Mucosa of rectum (tissue), 2 donors: Measurements from ENCODE around the gene AIRE.

ENCODE experiments used
- H3K27ac ChIP-seq, 2 donors: one replicate each; pipeline ENCODE4 v1.7.0; 2013; ENCODE audit warnings: inconsistent platforms in 2 of 2, low read depth in 2 of 2, low read length in 2 of 2
- H3K27me3 ChIP-seq, 2 donors: one replicate each; pipeline ENCODE4 v1.7.0; 2013; ENCODE audit warnings: low read length in 2 of 2; ENCODE audit not compliant: control insufficient read depth in 2 of 2, insufficient read depth in 2 of 2
- H3K36me3 ChIP-seq, 2 donors: one replicate each; pipeline ENCODE4 v1.7.0; 2013; ENCODE audit warnings: low read length in 2 of 2; ENCODE audit not compliant: control insufficient read depth in 2 of 2, insufficient read depth in 2 of 2
- H3K4me1 ChIP-seq, 2 donors: one replicate each; pipeline ENCODE4 v1.7.0; 2013; ENCODE audit warnings: low read length in 2 of 2, mild to moderate bottlenecking in 1 of 2; ENCODE audit not compliant: control insufficient read depth in 2 of 2, insufficient read depth in 2 of 2
- H3K4me3 ChIP-seq, 2 donors: one replicate each; pipeline ENCODE4 v1.7.0; 2013; ENCODE audit warnings: low read length in 2 of 2
- H3K9ac ChIP-seq, 2 donors: one replicate each; pipeline ENCODE4 v1.7.0; 2013; ENCODE audit warnings: low read length in 2 of 2, low read depth in 1 of 2, mild to moderate bottlenecking in 1 of 2
- H3K9me3 ChIP-seq, 2 donors: one replicate each; pipeline ENCODE4 v1.7.0; 2013; ENCODE audit warnings: low read length in 2 of 2; ENCODE audit not compliant: control insufficient read depth in 2 of 2
- donor health status: healthy.
- donor health status: Normal muscosa, but diverticular disease.

Gene AIRE

GRCh38 chr21:44317241-44317782 is 31.6 kb downstream of the AIRE start:
- Histone ChIP-seq H3K27ac (no peak overlapping the region), H3K4me3 (no peak overlapping the region), H3K36me3 (peaks cover 47 to 56% of the 10 kb centered on the region in 2 donors), H3K9me3 (no peaks in the 10 kb centered on the region), H3K27me3 (no peaks in the 10 kb centered on the region), H3K9ac (no peak overlapping the region), H3K4me1 (no peaks in the 10 kb centered on the region)

- Histone ChIP-seq H3K27me3 (no peaks in the 10 kb centered on the region), H3K4me3 (no peak overlapping the region), H3K9me3 (no peaks in the 10 kb centered on the region), H3K27ac (no peak overlapping the region), H3K4me1 (no peaks in the 10 kb centered on the region), H3K9ac (no peak overlapping the region), H3K36me3 (peaks cover 47 to 53% of the 10 kb centered on the region in 2 donors)
Observed at GRCh38 chr21:44317871-44318270, 32.2 kb downstream of the AIRE start.

GRCh38 chr21:44318489-44319285 is 33.0 kb downstream of the AIRE start:
- no peaks in the 10 kb centered on the region for H3K4me1 ChIP-seq
- no peaks in the 10 kb centered on the region for H3K27me3 ChIP-seq
- H3K9ac ChIP-seq, result no peak overlapping the region
- no peak overlapping the region for H3K27ac ChIP-seq
- no peak overlapping the region for H3K4me3 ChIP-seq
- H3K36me3 ChIP-seq, result peaks cover 45 to 52% of the 10 kb centered on the region in 2 donors
- H3K9me3 ChIP-seq, result no peaks in the 10 kb centered on the region

GRCh38 chr21:44319407-44320065 is 33.9 kb downstream of the AIRE start:
- Histone ChIP-seq H3K9me3 (no peaks in the 10 kb centered on the region), H3K27ac (no peak overlapping the region), H3K9ac (no peak overlapping the region), H3K4me3 (no peak overlapping the region), H3K36me3 (peaks cover 48 to 60% of the 10 kb centered on the region in 2 donors), H3K4me1 (no peaks in the 10 kb centered on the region), H3K27me3 (no peaks in the 10 kb centered on the region)

GRCh38 chr21:44320847-44321246 is 35.2 kb downstream of the AIRE start:
- H3K4me3 ChIP-seq, result no peak overlapping the region
- no peak overlapping the region for H3K27ac ChIP-seq
- H3K36me3 ChIP-seq, result peaks cover 52 to 65% of the 10 kb centered on the region in 2 donors
- H3K27me3 ChIP-seq, result no peaks in the 10 kb centered on the region
- H3K9me3 ChIP-seq, result no peaks in the 10 kb centered on the region
- H3K4me1 ChIP-seq, result no peaks in the 10 kb centered on the region
- no peak overlapping the region for H3K9ac ChIP-seq

- no peaks in the 10 kb centered on the region for H3K4me1 ChIP-seq
- no peak overlapping the region for H3K27ac ChIP-seq
- H3K36me3 ChIP-seq, result peaks cover 45 to 58% of the 10 kb centered on the region in 2 donors
Observed at GRCh38 chr21:44321846-44322450, 36.3 kb downstream of the AIRE start.

GRCh38 chr21:44322621-44323325 is 37.1 kb downstream of the AIRE start:
- H3K27ac ChIP-seq, result no peak overlapping the region
- peaks cover 39 to 56% of the 10 kb centered on the region in 2 donors for H3K36me3 ChIP-seq
- no peak overlapping the region for H3K9ac ChIP-seq

More at GRCh38 chr21:44321846-44322450, 36.3 kb downstream of the AIRE start:
- Histone ChIP-seq H3K9ac (no peak overlapping the region), H3K4me3 (no peak overlapping the region), H3K27me3 (no peaks in the 10 kb centered on the region), H3K9me3 (no peaks in the 10 kb centered on the region)

GRCh38 chr21:44323591-44323990 is 37.9 kb downstream of the AIRE start:
- H3K27ac ChIP-seq, result no peak overlapping the region
- no peaks in the 10 kb centered on the region for H3K27me3 ChIP-seq
- peaks cover 34 to 50% of the 10 kb centered on the region in 2 donors for H3K36me3 ChIP-seq
- no peak overlapping the region for H3K9ac ChIP-seq
- H3K9me3 ChIP-seq, result no peaks in the 10 kb centered on the region
- H3K4me1 ChIP-seq, result no peaks in the 10 kb centered on the region
- no peak overlapping the region for H3K4me3 ChIP-seq

More at GRCh38 chr21:44322621-44323325, 37.1 kb downstream of the AIRE start:
- Histone ChIP-seq H3K4me3 (no peak overlapping the region), H3K4me1 (no peaks in the 10 kb centered on the region), H3K27me3 (no peaks in the 10 kb centered on the region), H3K9me3 (no peaks in the 10 kb centered on the region)

- H3K36me3 ChIP-seq, result peaks cover 30 to 47% of the 10 kb centered on the region in 2 donors
- no peak overlapping the region for H3K9ac ChIP-seq
- no peak overlapping the region for H3K4me3 ChIP-seq
- H3K9me3 ChIP-seq, result no peaks in the 10 kb centered on the region
- no peak overlapping the region for H3K27ac ChIP-seq
- no peaks in the 10 kb centered on the region for H3K27me3 ChIP-seq
- no peaks in the 10 kb centered on the region for H3K4me1 ChIP-seq
Observed at GRCh38 chr21:44324106-44324853, 38.6 kb downstream of the AIRE start.
